Lower leg skin (tissue), 4 donors: ENCODE data around the gene PHIP. TPM values are rescaled to one million over a fixed set of nuclear protein-coding genes. Genes with fewer than 3 reads are reported as not detected.

Experiments
- DNase-seq, 2 donors: peaks; one replicate each; pipeline ENCODE4 v3.0.0-alpha.2; 2019; ENCODE audit warnings: low spot score in 2 of 2
- H3K4me3 ChIP-seq: fragments of 200-600 bp; sonication (generic); 2 replicates; pipeline ENCODE4 v1.5.1; 2017; ENCODE audit warnings: mild to moderate bottlenecking, low read depth; ENCODE audit not compliant: poor library complexity, severe bottlenecking
- CTCF ChIP-seq, 3 donors: fragments of 450-650 bp; IDR thresholded peaks; one replicate each; pipeline ENCODE4 v1.5.1; 2016; ENCODE audit warnings: antibody characterized with exemption in 3 of 3, mild to moderate bottlenecking in 3 of 3, moderate library complexity in 2 of 3
- POLR2A ChIP-seq, 2 donors: fragments of 450-650 bp; IDR thresholded peaks; one replicate each; pipeline ENCODE4 v1.6.1; 2016 to 2017; ENCODE audit warnings: antibody characterized with exemption in 2 of 2, mild to moderate bottlenecking in 1 of 2, moderate library complexity in 1 of 2
- WGBS, 2 donors: methylation state at CpG; one replicate each; pipeline ENCODE4 v1.1.5; 2018; 5-methylcytosine and 5-hydroxymethylcytosine counted together
- intact Hi-C: fragments of 100-400 bp; cut with DNase I; formaldehyde crosslinking; loops from one replicate; pipeline ENCODE4 v1.15.0; 2023; ENCODE audit warnings: low total_unique reads
- total RNA-seq, 4 donors: library from RNA; depleted of rRNA; stranded (reverse); fragments of >200 nt; gene quantifications; one replicate each; pipeline ENCODE4 v1.1.0, GENCODE V29; 2016

PHIP gene
- total RNA-seq, 4 donors from 2014 or later: 21.3 to 23.9 (median 22.4) TPM

GRCh38 chr6:78989191-78989590 lies 88.9 kb downstream of the PHIP start:
- intact Hi-C loops: no loop called here
- TF ChIP-seq CTCF (IDR thresholded peaks at IDR 0.05) (no peak), POLR2A (IDR thresholded peaks at IDR 0.05) (no peak)

GRCh38 chr6:78986161-78986560 lies 91.9 kb downstream of the PHIP start:
- H3K4me3 ChIP-seq: no peak overlapping the region
- intact Hi-C loops: no loop called here
- DNase-seq: no peak
- 91 to 98% methylated on average over 1 of the region's 1 CpG for WGBS, 2 donors
- TF ChIP-seq CTCF (IDR thresholded peaks at IDR 0.05): no peak

More at GRCh38 chr6:78989191-78989590, 88.9 kb downstream of the PHIP start:
- no peak for DNase-seq
- no peak overlapping the region for H3K4me3 ChIP-seq
- WGBS, 2 donors: 86 to 90% methylated on average over 2 of the region's 2 CpGs

GRCh38 chr6:78984225-78984950 lies 93.7 kb downstream of the PHIP start:
- H3K4me3 ChIP-seq: no peak overlapping the region
- TF ChIP-seq CTCF (IDR thresholded peaks at IDR 0.05): no peak
- TF ChIP-seq POLR2A (IDR thresholded peaks at IDR 0.05): no peak
- intact Hi-C loops: no loop called here
- 89 to 95% methylated on average over 4 of the region's 4 CpGs for WGBS, 2 donors
- no peak for DNase-seq

GRCh38 chr6:78967191-78967590 lies 110.9 kb downstream of the PHIP start:
- 85 to 91% methylated on average over 3 of the region's 3 CpGs for WGBS, 2 donors
- intact Hi-C loops: no loop called here
- DNase-seq: no peak
- no peak for TF ChIP-seq POLR2A (IDR thresholded peaks at IDR 0.05)
- TF ChIP-seq CTCF (IDR thresholded peaks at IDR 0.05): no peak
- no peak overlapping the region for H3K4me3 ChIP-seq

- DNase-seq: no peak
- no peak for TF ChIP-seq CTCF (IDR thresholded peaks at IDR 0.05)
- no peak for TF ChIP-seq POLR2A (IDR thresholded peaks at IDR 0.05)
- intact Hi-C loops: no loop called here
- H3K4me3 ChIP-seq: no peak overlapping the region
- 92% methylated on average over 4 of the region's 4 CpGs for WGBS, 2 donors
Observed at GRCh38 chr6:78966542-78966941, 111.5 kb downstream of the PHIP start.

GRCh38 chr6:78962448-78962847 lies 115.6 kb downstream of the PHIP start:
- intact Hi-C loops: no loop called here
- DNase-seq: no peak
- WGBS, 2 donors: 97 to 100% methylated on average over 1 of the region's 1 CpG
- H3K4me3 ChIP-seq: no peak overlapping the region
- TF ChIP-seq POLR2A (IDR thresholded peaks at IDR 0.05): no peak
